Measurements from ENCODE around the gene NKX2-2. TPM values are rescaled to one million over a fixed set of nuclear protein-coding genes. Genes with fewer than 3 reads are reported as not detected.

NKX2-2 gene
- polyA plus RNA-seq, 12 donors, result 0.07 to 0.26 (median 0.20) TPM; not detected in 5

Other genes with a start within 250 kb of the NKX2-2 start
- 100 to 1,000 TPM in 1 of 12 donors, 10 to 100 TPM in 11; 39.9 to 124 (median 49.5) TPM for gene XRN2, start 210.7 kb downstream of the NKX2-2 start, polyA plus RNA-seq (ENCODE audit: insufficient read length in 12 of 12)
- gene NKX2-4, start 116.5 kb downstream of the NKX2-2 start, polyA plus RNA-seq (ENCODE audit: insufficient read length in 12 of 12), result not detected
- gene PAX1, start 191.6 kb upstream of the NKX2-2 start, polyA plus RNA-seq (ENCODE audit: insufficient read length in 12 of 12), result 1 to 10 TPM in 7 of 12 donors, under 1 TPM in 3, not detected in 2; 0.53 to 3.4 (median 1.3) TPM

Measured in muscle of arm (tissue), 12 donors.